HCT116 (cell line): ENCODE data around the gene PRRC2C. TPM values are rescaled to one million over a fixed set of nuclear protein-coding genes. Genes with fewer than 3 reads are reported as not detected.

Source experiments
- ATAC-seq: fragments of 200-7000 bp; cut with Tn5 transposase; 2 replicates; pipeline ENCODE4 v1.9.1; 2020; ENCODE audit warnings: mild to moderate bottlenecking, moderate library complexity
- BruUV-seq: library from RNA; stranded (reverse); fragments of 400-500 nt; replicated peaks from 2 replicates; lab custom pipeline; 2021; lab: Mats Ljungman, UMichigan
- CTCF ChIA-PET: fragments of 300-600 bp; sonication (Branson Sonifier 250); formaldehyde crosslinking; loops from one replicate; lab custom pipeline; 2021; ENCODE audit warnings: antibody characterized with exemption; lab: Charles Lee
- POLR2A ChIA-PET: fragments of 300-600, 350-600 bp; sonication (Branson Sonifier 250); formaldehyde crosslinking; loops from one replicate; lab custom pipeline; 2021; ENCODE audit warnings: antibody characterized with exemption; lab: Charles Lee
- RAD21 ChIA-PET, 2 experiments: fragments of 300-600 bp; sonication (Branson Sonifier 250); formaldehyde crosslinking; loops; one replicate each; lab custom pipeline; 2023; ENCODE audit warnings: low total read pairs in 2 of 2; ENCODE audit not compliant: uncharacterized antibody in 2 of 2, unreplicated experiment in 2 of 2, low non-redundant PET in 1 of 2; lab: Charles Lee
- DNase-seq: peaks from one replicate; pipeline ENCODE4 v3.0.0-alpha.2; 2010; ENCODE audit warnings: low read depth, low spot score
- H2AFZ ChIP-seq: fragments of 200-600 bp; shearing (Covaris generic), sonication (generic); 2 replicates; pipeline ENCODE4 v1.6.1; 2017; ENCODE audit warnings: low read depth, mixed run types, mixed read lengths, antibody characterized with exemption, low read length; ENCODE audit not compliant: poor library complexity, severe bottlenecking
- H3K27ac ChIP-seq: 2 replicates; pipeline ENCODE4 v1.5.1; 2012; ENCODE audit warnings: low read depth, low read length
- H3K27me3 ChIP-seq: fragments of 200-600 bp; sonication (generic); 2 replicates; pipeline ENCODE4 v1.6.1; 2016; ENCODE audit warnings: mixed run types, low read length, mixed read lengths; ENCODE audit not compliant: insufficient read depth
- H3K36me3 ChIP-seq, 2 experiments: fragments of 200-500 bp in 1 of 2; fragments of 200-600 bp in 1 of 2; sonication (Bioruptor generic) in 1 of 2; sonication (generic) in 1 of 2; 2 replicates each; pipeline versions ENCODE4 v1.5.1 to v1.6.1; 2014 to 2016; ENCODE audit warnings: low read length in 2 of 2, inconsistent platforms in 1 of 2, mixed read lengths in 1 of 2, mixed run types in 1 of 2; ENCODE audit not compliant: insufficient read depth in 2 of 2, control insufficient read depth in 1 of 2
- H3K4me1 ChIP-seq, 2 experiments: fragments of 200-600 bp in 1 of 2; sonication (generic) in 1 of 2; 2 replicates each; pipeline versions ENCODE4 v1.5.1 to v1.6.1; 2012 to 2017; ENCODE audit warnings: low read length in 2 of 2, inconsistent platforms in 1 of 2, mild to moderate bottlenecking in 1 of 2, mixed read lengths in 1 of 2, mixed run types in 1 of 2, moderate library complexity in 1 of 2; ENCODE audit not compliant: insufficient read depth in 2 of 2, control insufficient read depth in 1 of 2
- H3K4me2 ChIP-seq: fragments of 200-600 bp; sonication (generic); 2 replicates; pipeline ENCODE4 v1.6.1; 2017; ENCODE audit warnings: mixed run types, low read length, mixed read lengths
- H3K4me3 ChIP-seq, 2 experiments: fragments of 200-600 bp in 1 of 2; sonication (generic) in 1 of 2; replicated peaks in 1 of 2; 2 replicates each; pipeline ENCODE4 v1.5.1; 2011 to 2016; ENCODE audit warnings: low read length in 2 of 2, control low read depth in 1 of 2, low read depth in 1 of 2, mild to moderate bottlenecking in 1 of 2, mixed read lengths in 1 of 2, mixed run types in 1 of 2
- H3K79me2 ChIP-seq: fragments of 200-600 bp; sonication (generic); 2 replicates; pipeline ENCODE4 v1.6.1; 2017; ENCODE audit warnings: mild to moderate bottlenecking, mixed run types, low read length, moderate library complexity, mixed read lengths; ENCODE audit not compliant: insufficient read depth
- H3K9ac ChIP-seq: fragments of 200-600 bp; sonication (generic); 2 replicates; pipeline ENCODE4 v1.6.1; 2016; ENCODE audit warnings: low read length, mixed read lengths
- H3K9me2 ChIP-seq: fragments of 200-600 bp; sonication (generic), shearing (Covaris generic); 2 replicates; pipeline ENCODE4 v1.6.1; 2017; ENCODE audit warnings: mixed run types, mild to moderate bottlenecking, moderate library complexity; ENCODE audit not compliant: insufficient read depth
- H3K9me3 ChIP-seq, 2 experiments: fragments of 200-500 bp in 1 of 2; fragments of 200-600 bp in 1 of 2; sonication (Bioruptor generic) in 1 of 2; sonication (generic) in 1 of 2; 2 replicates each; pipeline ENCODE4 v1.6.1; 2014 to 2017; ENCODE audit warnings: low read length in 2 of 2, mixed read lengths in 2 of 2, inconsistent platforms in 1 of 2, low read depth in 1 of 2, mild to moderate bottlenecking in 1 of 2, mixed run types in 1 of 2, moderate library complexity in 1 of 2; ENCODE audit not compliant: control insufficient read depth in 1 of 2, insufficient read depth in 1 of 2
- H4K20me1 ChIP-seq: fragments of 200-600 bp; sonication (generic), shearing (Covaris generic); 2 replicates; pipeline ENCODE4 v1.6.1; 2017; ENCODE audit warnings: mixed run types, mild to moderate bottlenecking, moderate library complexity; ENCODE audit not compliant: insufficient read depth
- CBX3 ChIP-seq: IDR thresholded peaks from 2 replicates; pipeline ENCODE4 v1.6.1; 2012; ENCODE audit warnings: low read depth
- ELF1 ChIP-seq: IDR thresholded peaks from 2 replicates; pipeline ENCODE4 v1.6.1; 2012; ENCODE audit warnings: low read depth, borderline replicate concordance
- EZH2phosphoT487 ChIP-seq: fragments of 200-600 bp; IDR thresholded peaks from 2 replicates; pipeline ENCODE4 v1.6.1; 2018; ENCODE audit warnings: antibody characterized with exemption, borderline replicate concordance
- POLR2A ChIP-seq: IDR thresholded peaks from 2 replicates; pipeline ENCODE4 v1.7.0; 2011; ENCODE audit warnings: borderline replicate concordance; ENCODE audit not compliant: insufficient read depth, insufficient read length; ENCODE audit errors: extremely low read depth
- TCF7L2 ChIP-seq: IDR thresholded peaks from 2 replicates; pipeline ENCODE4 v1.7.0; 2011; ENCODE audit warnings: borderline replicate concordance, inconsistent platforms; ENCODE audit not compliant: insufficient read depth, insufficient read length; ENCODE audit errors: extremely low read depth
- ZNF274 ChIP-seq: fragments of 200-500 bp; sonication (Bioruptor generic); IDR thresholded peaks from 2 replicates; pipeline ENCODE4 v1.6.1; 2014; ENCODE audit warnings: mild to moderate bottlenecking, low read depth, low read length, inconsistent platforms
- intact Hi-C: fragments of 100-400 bp; cut with micrococcal nuclease; formaldehyde crosslinking; loops from 2 replicates; pipeline ENCODE4 v1.10.0; 2022
- total RNA-seq: library from RNA; stranded (reverse); gene quantifications from one replicate; pipeline ENCODE4 v1.2.1, GENCODE V29; 2021; ENCODE audit not compliant: unreplicated experiment
- TF ChIP-seq, protein P1 (sequence below): IDR thresholded peaks from 2 replicates; pipeline ENCODE4 v1.6.1; 2012
- TF ChIP-seq, protein P2 (sequence below): IDR thresholded peaks from 2 replicates; pipeline ENCODE4 v1.6.1; 2012; ENCODE audit warnings: low read depth

The PRRC2C gene
- total RNA-seq, 1 experiment from 2014 or later, result 154 TPM

DNA sequence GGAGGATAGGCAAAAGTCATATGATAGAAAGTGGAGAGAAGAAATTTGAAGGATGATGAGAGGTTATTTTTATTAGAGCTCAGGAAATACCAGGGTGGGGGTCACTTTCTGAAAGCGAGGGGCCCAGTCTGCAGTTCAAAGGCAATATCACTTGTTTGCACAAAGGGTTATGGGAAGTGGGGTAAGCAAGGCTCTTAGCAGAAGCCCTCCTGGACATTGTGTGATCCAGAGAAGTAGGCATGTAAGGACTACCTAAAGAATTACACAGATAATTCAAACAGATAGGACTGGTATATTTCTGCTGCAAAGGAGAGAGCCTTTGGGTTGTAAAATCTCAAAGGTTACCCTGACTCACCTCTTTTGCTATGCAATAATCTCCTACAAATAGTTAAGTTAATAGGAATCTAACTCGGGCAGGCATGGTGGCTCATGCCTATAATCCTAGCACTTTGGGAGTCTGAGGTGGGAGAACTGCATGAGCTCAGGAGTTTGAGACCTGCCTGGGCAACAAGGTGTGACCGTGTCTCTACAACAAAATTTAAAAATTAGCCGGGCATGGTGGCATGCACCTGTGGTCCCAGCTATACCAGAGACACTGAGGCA lies 25.2 kb upstream of the PRRC2C start:
- RAD21 ChIA-PET, result no interaction called here
- POLR2A ChIA-PET, result no interaction called here
- DNase-seq (no peak), ATAC-seq (no peak)
- Histone ChIP-seq H3K4me2 (no peak overlapping the region), H3K9me3 (no peaks in the 10 kb centered on the region), H3K27ac (no peak overlapping the region), H3K27me3 (no peaks in the 10 kb centered on the region), H2AFZ (no peak overlapping the region), H3K9ac (no peak overlapping the region), H3K4me1 (no peaks in the 10 kb centered on the region), H4K20me1 (no peaks in the 10 kb centered on the region), H3K79me2 (no peaks in the 10 kb centered on the region), H3K4me3 (no peak overlapping the region), H3K9me2 (no peaks in the 10 kb centered on the region), H3K36me3 (no peaks in the 10 kb centered on the region)
- no TSS peak for BruUV-seq
- CTCF ChIA-PET, result no interaction called here
- TF ChIP-seq TCF7L2 (no peak), ZNF274 (no peak), EZH2phosphoT487 (no peak), CBX3 (no peak), ELF1 (no peak), POLR2A (no peak)
- TF ChIP-seq, protein P1, sequence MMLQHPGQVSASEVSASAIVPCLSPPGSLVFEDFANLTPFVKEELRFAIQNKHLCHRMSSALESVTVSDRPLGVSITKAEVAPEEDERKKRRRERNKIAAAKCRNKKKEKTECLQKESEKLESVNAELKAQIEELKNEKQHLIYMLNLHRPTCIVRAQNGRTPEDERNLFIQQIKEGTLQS, result no peak
- TF ChIP-seq, protein P2, sequence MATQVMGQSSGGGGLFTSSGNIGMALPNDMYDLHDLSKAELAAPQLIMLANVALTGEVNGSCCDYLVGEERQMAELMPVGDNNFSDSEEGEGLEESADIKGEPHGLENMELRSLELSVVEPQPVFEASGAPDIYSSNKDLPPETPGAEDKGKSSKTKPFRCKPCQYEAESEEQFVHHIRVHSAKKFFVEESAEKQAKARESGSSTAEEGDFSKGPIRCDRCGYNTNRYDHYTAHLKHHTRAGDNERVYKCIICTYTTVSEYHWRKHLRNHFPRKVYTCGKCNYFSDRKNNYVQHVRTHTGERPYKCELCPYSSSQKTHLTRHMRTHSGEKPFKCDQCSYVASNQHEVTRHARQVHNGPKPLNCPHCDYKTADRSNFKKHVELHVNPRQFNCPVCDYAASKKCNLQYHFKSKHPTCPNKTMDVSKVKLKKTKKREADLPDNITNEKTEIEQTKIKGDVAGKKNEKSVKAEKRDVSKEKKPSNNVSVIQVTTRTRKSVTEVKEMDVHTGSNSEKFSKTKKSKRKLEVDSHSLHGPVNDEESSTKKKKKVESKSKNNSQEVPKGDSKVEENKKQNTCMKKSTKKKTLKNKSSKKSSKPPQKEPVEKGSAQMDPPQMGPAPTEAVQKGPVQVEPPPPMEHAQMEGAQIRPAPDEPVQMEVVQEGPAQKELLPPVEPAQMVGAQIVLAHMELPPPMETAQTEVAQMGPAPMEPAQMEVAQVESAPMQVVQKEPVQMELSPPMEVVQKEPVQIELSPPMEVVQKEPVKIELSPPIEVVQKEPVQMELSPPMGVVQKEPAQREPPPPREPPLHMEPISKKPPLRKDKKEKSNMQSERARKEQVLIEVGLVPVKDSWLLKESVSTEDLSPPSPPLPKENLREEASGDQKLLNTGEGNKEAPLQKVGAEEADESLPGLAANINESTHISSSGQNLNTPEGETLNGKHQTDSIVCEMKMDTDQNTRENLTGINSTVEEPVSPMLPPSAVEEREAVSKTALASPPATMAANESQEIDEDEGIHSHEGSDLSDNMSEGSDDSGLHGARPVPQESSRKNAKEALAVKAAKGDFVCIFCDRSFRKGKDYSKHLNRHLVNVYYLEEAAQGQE, result no peak
- intact Hi-C loops, result no loop called here
